ENCODE measurements around the gene ARFGAP1.

The ARFGAP1 gene

GRCh38 chr20:63264000-63264399 is 8.6 kb upstream of the ARFGAP1 start:
- Histone ChIP-seq H3K9me2 (replicated peaks; ENCODE audit: low read depth, low read length) (no peaks in the 10 kb centered on the region), H2AFZ (ENCODE audit: low read length) (no peak overlapping the region), H4K20me1 (ENCODE audit: insufficient read depth, low read length, poor library complexity, severe bottlenecking) (no peaks in the 10 kb centered on the region), H3K4me1 (ENCODE audit: insufficient read depth, low read length, poor library complexity, severe bottlenecking) (peaks cover 4% of the 10 kb centered on the region), H3K36me3 (ENCODE audit: insufficient read depth, low read length) (no peaks in the 10 kb centered on the region), H3K4me2 (ENCODE audit: low read depth, low read length, poor library complexity, severe bottlenecking) (no peak overlapping the region), H3K9me3 (ENCODE audit: insufficient read depth, low read depth, low read length) (no peaks in the 10 kb centered on the region), H3K4me3 (ENCODE audit: low read length, poor library complexity, severe bottlenecking) (no peak overlapping the region), H3K79me2 (ENCODE audit: insufficient read depth, low read length) (no peaks in the 10 kb centered on the region), H3K27me3 (ENCODE audit: insufficient read depth, low read length, poor library complexity, severe bottlenecking) (no peaks in the 10 kb centered on the region), H3K9ac (ENCODE audit: low read depth, low read length, poor library complexity, severe bottlenecking) (no peak overlapping the region), H3F3A (ENCODE audit: low read depth) (no peaks in the 10 kb centered on the region)
- TF ChIP-seq EZH2phosphoT487 (IDR thresholded peaks at IDR 0.05; ENCODE audit: borderline replicate concordance) = no peak
- TF ChIP-seq, protein P1, sequence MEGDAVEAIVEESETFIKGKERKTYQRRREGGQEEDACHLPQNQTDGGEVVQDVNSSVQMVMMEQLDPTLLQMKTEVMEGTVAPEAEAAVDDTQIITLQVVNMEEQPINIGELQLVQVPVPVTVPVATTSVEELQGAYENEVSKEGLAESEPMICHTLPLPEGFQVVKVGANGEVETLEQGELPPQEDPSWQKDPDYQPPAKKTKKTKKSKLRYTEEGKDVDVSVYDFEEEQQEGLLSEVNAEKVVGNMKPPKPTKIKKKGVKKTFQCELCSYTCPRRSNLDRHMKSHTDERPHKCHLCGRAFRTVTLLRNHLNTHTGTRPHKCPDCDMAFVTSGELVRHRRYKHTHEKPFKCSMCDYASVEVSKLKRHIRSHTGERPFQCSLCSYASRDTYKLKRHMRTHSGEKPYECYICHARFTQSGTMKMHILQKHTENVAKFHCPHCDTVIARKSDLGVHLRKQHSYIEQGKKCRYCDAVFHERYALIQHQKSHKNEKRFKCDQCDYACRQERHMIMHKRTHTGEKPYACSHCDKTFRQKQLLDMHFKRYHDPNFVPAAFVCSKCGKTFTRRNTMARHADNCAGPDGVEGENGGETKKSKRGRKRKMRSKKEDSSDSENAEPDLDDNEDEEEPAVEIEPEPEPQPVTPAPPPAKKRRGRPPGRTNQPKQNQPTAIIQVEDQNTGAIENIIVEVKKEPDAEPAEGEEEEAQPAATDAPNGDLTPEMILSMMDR (conservative IDR thresholded peaks at IDR 0.05; ENCODE audit: low read length) = no peak

DNA sequence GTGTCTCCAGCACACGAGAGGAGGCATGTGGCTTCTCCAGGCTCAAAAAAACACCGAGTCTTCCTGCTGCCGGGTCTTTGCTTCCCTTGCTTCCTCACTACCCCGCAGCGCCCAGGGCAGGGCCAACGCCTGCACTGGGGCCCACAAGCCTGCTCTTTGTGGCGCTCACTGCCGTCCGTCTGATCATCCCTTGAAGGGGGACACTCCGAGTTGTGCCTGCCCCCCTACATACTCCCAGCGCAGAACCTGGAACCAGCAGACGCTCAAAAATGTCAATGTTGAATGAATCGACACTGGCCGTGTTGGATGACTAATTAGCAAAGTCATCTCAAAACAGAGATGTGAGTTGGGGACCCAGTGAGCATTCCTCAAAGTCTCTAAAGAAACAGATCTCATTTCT is 8.1 kb upstream of the ARFGAP1 start:
- peaks cover 4% of the 10 kb centered on the region for H3K4me1 ChIP-seq (ENCODE audit: insufficient read depth, low read length, poor library complexity, severe bottlenecking)
- no peaks in the 10 kb centered on the region for H3K9me3 ChIP-seq (ENCODE audit: insufficient read depth, low read depth, low read length)
- no peaks in the 10 kb centered on the region for H3K36me3 ChIP-seq (ENCODE audit: insufficient read depth, low read length)
- no peaks in the 10 kb centered on the region for H3K79me2 ChIP-seq (ENCODE audit: insufficient read depth, low read length)
- H3F3A ChIP-seq (ENCODE audit: low read depth) = no peaks in the 10 kb centered on the region
- no peak overlapping the region for H3K4me3 ChIP-seq (ENCODE audit: low read length, poor library complexity, severe bottlenecking)
- H4K20me1 ChIP-seq (ENCODE audit: insufficient read depth, low read length, poor library complexity, severe bottlenecking) = no peaks in the 10 kb centered on the region
- TF ChIP-seq, protein P1 (conservative IDR thresholded peaks at IDR 0.05; ENCODE audit: low read length) = no peak
- no peak for TF ChIP-seq EZH2phosphoT487 (IDR thresholded peaks at IDR 0.05; ENCODE audit: borderline replicate concordance)
- H3K9ac ChIP-seq (ENCODE audit: low read depth, low read length, poor library complexity, severe bottlenecking) = no peak overlapping the region
- no peaks in the 10 kb centered on the region for H3K27me3 ChIP-seq (ENCODE audit: insufficient read depth, low read length, poor library complexity, severe bottlenecking)
- no peaks in the 10 kb centered on the region for H3K9me2 ChIP-seq (replicated peaks; ENCODE audit: low read depth, low read length)
- H3K4me2 ChIP-seq (ENCODE audit: low read depth, low read length, poor library complexity, severe bottlenecking) = no peak overlapping the region
- H2AFZ ChIP-seq (ENCODE audit: low read length) = no peak overlapping the region

DNA sequence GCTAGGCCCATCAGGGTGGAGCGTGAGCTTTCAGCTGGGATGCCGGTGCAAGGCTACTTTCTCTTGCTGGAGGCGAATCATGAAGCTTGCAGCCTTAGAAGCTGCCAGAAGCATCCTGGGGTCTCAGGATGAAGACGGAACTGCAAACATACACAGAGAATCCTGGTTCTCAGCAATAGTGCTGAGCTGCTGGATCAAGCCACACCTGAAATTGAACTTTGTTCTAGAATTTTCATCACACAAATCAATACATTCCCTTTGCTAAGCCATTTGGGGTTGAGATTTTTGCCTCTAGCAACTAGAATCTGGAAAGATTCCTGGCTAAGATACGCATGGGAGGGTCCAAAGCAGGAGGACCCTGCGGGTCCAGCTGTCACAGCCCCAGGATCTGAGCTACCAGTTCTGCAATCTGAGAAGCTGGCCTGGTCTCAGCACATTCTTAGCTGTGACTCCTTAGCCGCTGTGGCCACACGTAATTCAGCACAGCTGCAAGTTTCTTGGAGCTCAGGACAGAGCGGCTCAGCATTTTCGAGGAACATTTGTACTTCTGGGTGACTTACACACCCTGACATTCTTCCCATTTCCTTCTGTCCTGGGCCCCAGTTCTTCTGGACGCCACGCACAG is 6.6 kb upstream of the ARFGAP1 start:
- Histone ChIP-seq H3K36me3 (ENCODE audit: insufficient read depth, low read length) (no peaks in the 10 kb centered on the region), H3K9me2 (replicated peaks; ENCODE audit: low read depth, low read length) (no peaks in the 10 kb centered on the region), H3K4me1 (ENCODE audit: insufficient read depth, low read length, poor library complexity, severe bottlenecking) (peaks cover 4% of the 10 kb centered on the region), H3K79me2 (ENCODE audit: insufficient read depth, low read length) (no peaks in the 10 kb centered on the region), H3F3A (ENCODE audit: low read depth) (no peaks in the 10 kb centered on the region), H3K4me3 (ENCODE audit: low read length, poor library complexity, severe bottlenecking) (no peak overlapping the region), H3K9ac (ENCODE audit: low read depth, low read length, poor library complexity, severe bottlenecking) (no peak overlapping the region), H2AFZ (ENCODE audit: low read length) (no peak overlapping the region), H3K27me3 (ENCODE audit: insufficient read depth, low read length, poor library complexity, severe bottlenecking) (no peaks in the 10 kb centered on the region), H4K20me1 (ENCODE audit: insufficient read depth, low read length, poor library complexity, severe bottlenecking) (no peaks in the 10 kb centered on the region), H3K4me2 (ENCODE audit: low read depth, low read length, poor library complexity, severe bottlenecking) (no peak overlapping the region), H3K9me3 (ENCODE audit: insufficient read depth, low read depth, low read length) (no peaks in the 10 kb centered on the region)
- TF ChIP-seq EZH2phosphoT487 (IDR thresholded peaks at IDR 0.05; ENCODE audit: borderline replicate concordance) = no peak
- TF ChIP-seq, protein P1 (conservative IDR thresholded peaks at IDR 0.05; ENCODE audit: low read length) = no peak
